Trophoblast cell (in vitro differentiated cells and primary cell): ENCODE results near the gene RASGRP3.

Experiments
- DNase-seq, 2 donors: peaks; one replicate each; pipeline ENCODE4 v3.0.0-alpha.2; 2016
- H2AFZ ChIP-seq: 2 replicates; pipeline ENCODE4 v1.6.1; 2013; ENCODE audit warnings: low read length, moderate library complexity, mild to moderate bottlenecking; ENCODE audit not compliant: insufficient read depth, poor library complexity
- H2AK5ac ChIP-seq: 2 replicates; pipeline ENCODE4 v1.6.1; 2013; ENCODE audit warnings: mild to moderate bottlenecking, low read length
- H2BK120ac ChIP-seq: 2 replicates; pipeline ENCODE4 v1.6.1; 2013; ENCODE audit warnings: low read length, mild to moderate bottlenecking, moderate library complexity; ENCODE audit not compliant: insufficient read depth, poor library complexity
- H2BK12ac ChIP-seq: 2 replicates; pipeline ENCODE4 v1.6.1; 2013; ENCODE audit warnings: mild to moderate bottlenecking, low read length, moderate library complexity
- H2BK5ac ChIP-seq: 2 replicates; pipeline ENCODE4 v1.6.1; 2013; ENCODE audit warnings: low read length, low read depth, moderate library complexity, mild to moderate bottlenecking; ENCODE audit not compliant: poor library complexity
- H3K14ac ChIP-seq: 2 replicates; pipeline ENCODE4 v1.6.1; 2013; ENCODE audit warnings: mild to moderate bottlenecking, low read length
- H3K18ac ChIP-seq: 2 replicates; pipeline ENCODE4 v1.6.1; 2013; ENCODE audit warnings: mild to moderate bottlenecking, low read length
- H3K23ac ChIP-seq: 2 replicates; pipeline ENCODE4 v1.6.1; 2013; ENCODE audit warnings: low read length
- H3K27ac ChIP-seq: 2 replicates; pipeline ENCODE4 v1.5.1; 2013; ENCODE audit warnings: low read depth, mild to moderate bottlenecking, inconsistent platforms, low read length, moderate library complexity
- H3K27me3 ChIP-seq: 2 replicates; pipeline ENCODE4 v1.6.1; 2013; ENCODE audit warnings: inconsistent platforms, mild to moderate bottlenecking, low read length, moderate library complexity; ENCODE audit not compliant: insufficient read depth
- H3K36me3 ChIP-seq, 2 experiments: 1 replicate in 1 of 2; 2 replicates in 1 of 2; pipeline ENCODE4 v1.6.1; 2013; ENCODE audit warnings: low read length in 2 of 2, mild to moderate bottlenecking in 2 of 2, moderate library complexity in 1 of 2; ENCODE audit not compliant: insufficient read depth in 2 of 2, control insufficient read depth in 1 of 2
- H3K4ac ChIP-seq: 2 replicates; pipeline ENCODE4 v1.6.1; 2013; ENCODE audit warnings: low read depth, mild to moderate bottlenecking, low read length, moderate library complexity
- H3K4me1 ChIP-seq, 2 experiments: 1 replicate in 1 of 2; 2 replicates in 1 of 2; pipeline ENCODE4 v1.6.1; 2013; ENCODE audit warnings: low read length in 2 of 2, mild to moderate bottlenecking in 2 of 2, moderate library complexity in 1 of 2; ENCODE audit not compliant: insufficient read depth in 2 of 2, control insufficient read depth in 1 of 2
- H3K4me2 ChIP-seq: 2 replicates; pipeline ENCODE4 v1.6.1; 2013; ENCODE audit warnings: inconsistent platforms, mild to moderate bottlenecking, low read length, moderate library complexity
- H3K4me3 ChIP-seq: 2 replicates; pipeline ENCODE4 v1.5.1; 2013; ENCODE audit warnings: mild to moderate bottlenecking, low read depth, low read length, inconsistent platforms
- H3K79me1 ChIP-seq: one replicate; pipeline ENCODE4 v1.6.1; 2013; ENCODE audit warnings: low read length
- H3K79me2 ChIP-seq: 2 replicates; pipeline ENCODE4 v1.6.1; 2013; ENCODE audit warnings: low read length, mild to moderate bottlenecking; ENCODE audit not compliant: control insufficient read depth, insufficient read depth, poor library complexity
- H3K9ac ChIP-seq: 2 replicates; pipeline ENCODE4 v1.6.1; 2013; ENCODE audit warnings: mild to moderate bottlenecking, low read length
- H3K9me3 ChIP-seq: 2 replicates; pipeline ENCODE4 v1.6.1; 2013; ENCODE audit warnings: low read depth, mild to moderate bottlenecking, control low read depth, inconsistent platforms, low read length; ENCODE audit not compliant: insufficient read depth
- H4K12ac ChIP-seq: 2 replicates; pipeline ENCODE4 v1.6.1; 2013; ENCODE audit warnings: low read depth, mild to moderate bottlenecking, low read length, moderate library complexity
- H4K8ac ChIP-seq: 2 replicates; pipeline ENCODE4 v1.6.1; 2013; ENCODE audit warnings: low read depth, mild to moderate bottlenecking, low read length, moderate library complexity
- H4K91ac ChIP-seq: one replicate; pipeline ENCODE4 v1.6.1; 2013; ENCODE audit warnings: low read depth, mild to moderate bottlenecking, low read length, moderate library complexity
- WGBS: extraction: QIAGEN DNeasy Blood & Tissue Kit; methylation state at CpG from one replicate; pipeline ENCODE4 v1.1.7; 2013; ENCODE audit warnings: missing lambda C conversion rate; ENCODE audit not compliant: insufficient read length, insufficient coverage; ENCODE audit errors: extremely low coverage; 5-methylcytosine and 5-hydroxymethylcytosine counted together

RASGRP3 gene

GRCh38 chr2:33497221-33497650, 20.8 kb downstream of the RASGRP3 start:
- H3K27me3 ChIP-seq = no peaks in the 10 kb centered on the region
- H3K79me2 ChIP-seq = no peaks in the 10 kb centered on the region
- no peak overlapping the region for H2BK12ac ChIP-seq
- no peak overlapping the region for H3K4me2 ChIP-seq
- H4K8ac ChIP-seq = no peak overlapping the region
- no peak overlapping the region for H3K14ac ChIP-seq
- no peak overlapping the region for H2AFZ ChIP-seq
- no peak overlapping the region for H3K4ac ChIP-seq
- H3K23ac ChIP-seq = no peak overlapping the region
- H3K9ac ChIP-seq = no peak overlapping the region
- DNase-seq = no peak
- no peak overlapping the region for H3K27ac ChIP-seq
- H3K79me1 ChIP-seq = no peaks in the 10 kb centered on the region
- no peak overlapping the region for H2BK120ac ChIP-seq
- H3K36me3 ChIP-seq = no peaks in the 10 kb centered on the region
- H4K12ac ChIP-seq = no peak overlapping the region
- H3K18ac ChIP-seq = no peak overlapping the region
- H3K4me1 ChIP-seq = no peaks in the 10 kb centered on the region
- H3K4me3 ChIP-seq = no peak overlapping the region
- no peak overlapping the region for H2AK5ac ChIP-seq
- no peak overlapping the region for H2BK5ac ChIP-seq
- H4K91ac ChIP-seq = no peak overlapping the region
- no peaks in the 10 kb centered on the region for H3K9me3 ChIP-seq

- H2BK120ac ChIP-seq = no peak overlapping the region
- H4K12ac ChIP-seq = no peak overlapping the region
- H2BK12ac ChIP-seq = no peak overlapping the region
- H2BK5ac ChIP-seq = no peak overlapping the region
- no peak overlapping the region for H3K27ac ChIP-seq
- no peaks in the 10 kb centered on the region for H3K27me3 ChIP-seq
- no peak overlapping the region for H3K4me3 ChIP-seq
- no peaks in the 10 kb centered on the region for H3K79me1 ChIP-seq
- no peaks in the 10 kb centered on the region for H3K36me3 ChIP-seq
- H2AK5ac ChIP-seq = no peak overlapping the region
- no peak overlapping the region for H4K91ac ChIP-seq
- H3K9ac ChIP-seq = no peak overlapping the region
- no peak overlapping the region for H3K23ac ChIP-seq
- no peaks in the 10 kb centered on the region for H3K79me2 ChIP-seq
- no peak overlapping the region for H3K4me2 ChIP-seq
- peak in 1 of 2 donors; percentile 55 for DNase-seq
- no peaks in the 10 kb centered on the region for H3K9me3 ChIP-seq
- H2AFZ ChIP-seq = no peak overlapping the region
- no CpG with 5 or more reads among the region's 5 CpGs for WGBS
- H3K4ac ChIP-seq = no peak overlapping the region
- H3K14ac ChIP-seq = no peak overlapping the region
- no peak overlapping the region for H3K18ac ChIP-seq
- H4K8ac ChIP-seq = no peak overlapping the region
- no peaks in the 10 kb centered on the region for H3K4me1 ChIP-seq
Measured at GRCh38 chr2:33498291-33498956, 22.0 kb downstream of the RASGRP3 start.

DNA sequence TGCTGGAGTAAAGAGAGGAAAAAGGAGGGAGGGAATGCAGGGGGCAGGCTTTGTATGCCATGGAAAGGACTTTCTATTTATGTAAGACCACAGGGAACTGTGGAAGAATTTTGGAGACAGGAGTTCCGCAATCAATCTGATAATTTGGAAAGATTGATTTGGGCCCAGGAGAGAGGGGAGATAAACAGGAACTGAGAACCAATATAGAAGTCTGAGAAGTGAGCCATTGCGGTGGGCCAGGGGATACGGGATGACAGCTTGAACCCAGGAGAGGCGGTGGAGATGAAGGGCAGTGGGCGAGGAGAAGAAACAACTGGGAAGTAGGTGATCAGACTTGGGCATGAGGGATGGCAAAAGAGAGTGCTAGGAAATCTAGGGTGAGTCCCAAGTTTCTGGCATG, 23.7 kb downstream of the RASGRP3 start:
- H3K4me3 ChIP-seq = no peak overlapping the region
- H3K27ac ChIP-seq = no peak overlapping the region
- no peaks in the 10 kb centered on the region for H3K9me3 ChIP-seq
- H3K4me2 ChIP-seq = no peak overlapping the region
- no peak overlapping the region for H2BK120ac ChIP-seq
- DNase-seq = no peak
- no peak overlapping the region for H4K8ac ChIP-seq
- H2BK12ac ChIP-seq = no peak overlapping the region
- no peaks in the 10 kb centered on the region for H3K79me1 ChIP-seq
- H2AFZ ChIP-seq = no peak overlapping the region
- no peak overlapping the region for H3K4ac ChIP-seq
- H4K12ac ChIP-seq = no peak overlapping the region
- no peaks in the 10 kb centered on the region for H3K79me2 ChIP-seq
- H3K18ac ChIP-seq = no peak overlapping the region
- no CpG with 5 or more reads among the region's 5 CpGs for WGBS
- no peak overlapping the region for H3K9ac ChIP-seq
- no peak overlapping the region for H3K23ac ChIP-seq
- H3K27me3 ChIP-seq = no peaks in the 10 kb centered on the region
- no peak overlapping the region for H3K14ac ChIP-seq
- H3K36me3 ChIP-seq = no peaks in the 10 kb centered on the region
- H2BK5ac ChIP-seq = no peak overlapping the region
- no peaks in the 10 kb centered on the region for H3K4me1 ChIP-seq
- H4K91ac ChIP-seq = no peak overlapping the region
- H2AK5ac ChIP-seq = no peak overlapping the region

DNA sequence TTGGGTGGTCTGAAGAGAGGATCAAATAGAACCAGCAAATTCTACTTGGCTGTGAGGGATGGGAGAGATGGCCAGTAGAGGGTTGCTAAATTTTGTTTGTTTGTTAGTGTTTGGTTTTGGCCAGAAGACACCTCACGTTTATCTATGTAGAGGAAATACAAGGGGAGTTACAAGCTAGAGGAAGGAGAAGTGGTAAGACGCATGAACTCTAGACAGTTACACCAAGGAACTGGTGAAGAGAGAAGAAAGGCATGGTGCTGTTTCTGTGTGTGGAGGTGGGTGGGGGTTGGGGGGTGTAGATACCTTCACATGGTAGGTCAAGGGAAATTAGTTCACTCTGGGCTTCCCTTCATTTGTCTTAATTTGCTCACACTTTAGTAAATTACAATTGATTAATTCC, 25.6 kb downstream of the RASGRP3 start:
- Histone ChIP-seq H2BK120ac (no peak overlapping the region), H3K27me3 (no peaks in the 10 kb centered on the region), H3K4me1 (no peaks in the 10 kb centered on the region), H3K79me1 (no peaks in the 10 kb centered on the region), H3K4me3 (no peak overlapping the region), H2AFZ (no peak overlapping the region), H3K9me3 (no peaks in the 10 kb centered on the region), H2BK12ac (no peak overlapping the region), H3K14ac (no peak overlapping the region), H3K4me2 (no peak overlapping the region), H3K79me2 (no peaks in the 10 kb centered on the region), H3K23ac (no peak overlapping the region), H3K4ac (no peak overlapping the region), H3K9ac (no peak overlapping the region), H3K27ac (no peak overlapping the region), H3K36me3 (no peaks in the 10 kb centered on the region), H4K91ac (no peak overlapping the region), H2BK5ac (no peak overlapping the region), H3K18ac (no peak overlapping the region), H4K8ac (no peak overlapping the region), H2AK5ac (no peak overlapping the region), H4K12ac (no peak overlapping the region)
- DNase-seq = no peak
- WGBS = no CpG with 5 or more reads among the region's 2 CpGs
